CD4-positive, alpha-beta T cell treated with Interleukin-6 at 100 ng/mL for 8 hours (primary cell): Measurements from ENCODE around the gene AMZ2.
"Not testable (repeated sequence)": the region's sequence is repeated elsewhere in the genome, so short reads cannot be mapped to it uniquely, and the experiment has no call there.

ENCODE experiments used
- DNase-seq: peaks from one replicate; pipeline ENCODE4 v3.0.0-alpha.2; 2020; ENCODE audit warnings: mixed read lengths, low spot score

The AMZ2 gene

DNA sequence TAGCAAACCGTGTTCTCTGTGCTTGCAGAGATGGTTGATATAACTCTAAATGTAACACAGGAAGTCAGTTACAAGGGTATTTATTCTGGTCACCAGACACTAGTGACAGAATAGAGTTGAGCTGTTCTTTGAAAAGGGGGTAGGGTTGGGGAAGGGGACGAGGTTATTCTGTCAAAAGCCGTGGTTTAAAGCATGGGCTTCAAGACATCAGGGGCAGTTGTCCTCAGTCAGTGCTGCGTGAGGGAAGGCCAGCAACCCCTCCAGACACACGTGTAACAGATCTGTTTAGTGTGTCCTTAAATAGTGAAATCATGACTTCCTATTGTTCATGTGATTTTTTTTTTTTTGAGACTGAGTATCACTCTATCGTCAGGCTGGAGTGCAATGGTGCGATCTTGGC, 5.6 kb downstream of the AMZ2 start:
- not testable (repeated sequence) for DNase-seq

DNA sequence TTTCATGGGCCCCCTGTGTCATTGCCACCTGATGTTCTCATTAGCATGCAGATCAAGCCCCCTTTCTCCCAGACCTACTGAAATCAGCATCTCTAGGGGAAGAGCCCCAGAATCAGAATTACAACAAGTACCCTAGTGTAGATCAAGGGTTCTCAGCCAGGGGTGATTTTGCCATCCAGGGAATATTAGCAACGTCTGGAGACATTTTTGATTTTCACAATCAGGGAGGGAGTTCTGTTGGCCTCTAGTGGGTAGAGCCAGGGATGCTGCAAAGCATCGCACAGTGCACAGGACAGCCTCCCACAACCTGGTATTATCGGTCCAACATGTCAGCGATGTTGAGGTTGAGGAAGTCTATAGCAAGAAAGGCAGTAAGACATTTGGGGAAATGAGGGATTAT, 7.3 kb downstream of the AMZ2 start:
- DNase-seq = no peak

DNA sequence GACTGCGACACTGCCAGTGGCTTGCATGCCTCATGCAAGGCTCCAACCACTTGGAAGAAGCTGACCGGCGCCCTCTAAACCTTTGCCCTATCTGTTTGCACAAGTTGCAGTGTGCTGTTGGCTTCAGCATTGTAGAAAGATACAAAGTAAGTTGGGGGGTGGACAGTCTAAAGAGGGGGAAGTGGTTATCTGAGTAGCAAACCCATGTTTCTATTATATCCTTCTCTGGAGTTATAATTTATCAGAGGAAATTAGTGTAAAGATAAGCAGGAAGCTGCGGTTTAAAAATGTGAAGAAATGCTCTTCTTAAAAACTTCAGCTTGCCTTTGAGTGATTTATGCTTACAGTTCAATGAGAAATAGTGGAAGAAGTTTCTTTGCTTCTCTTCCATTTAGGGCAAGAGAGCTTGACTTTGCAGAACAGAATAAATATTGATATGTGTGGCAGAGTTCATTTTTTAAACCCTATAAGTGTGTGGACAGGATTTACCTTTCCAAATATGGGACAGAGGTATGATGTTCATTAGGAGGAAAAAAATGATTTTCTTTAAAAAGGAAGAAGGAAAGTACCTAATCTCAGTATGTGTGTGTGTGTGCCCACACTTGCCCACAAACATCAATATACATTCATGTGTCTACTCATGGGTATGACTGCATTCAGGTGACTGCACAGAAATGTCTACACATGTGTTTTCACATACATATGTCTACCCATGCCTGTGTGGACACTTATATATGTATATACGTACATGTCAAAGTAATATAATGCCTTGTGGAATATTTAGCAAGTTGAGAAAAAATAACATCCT, 8.1 kb downstream of the AMZ2 start:
- DNase-seq = peak; percentile 26

DNA sequence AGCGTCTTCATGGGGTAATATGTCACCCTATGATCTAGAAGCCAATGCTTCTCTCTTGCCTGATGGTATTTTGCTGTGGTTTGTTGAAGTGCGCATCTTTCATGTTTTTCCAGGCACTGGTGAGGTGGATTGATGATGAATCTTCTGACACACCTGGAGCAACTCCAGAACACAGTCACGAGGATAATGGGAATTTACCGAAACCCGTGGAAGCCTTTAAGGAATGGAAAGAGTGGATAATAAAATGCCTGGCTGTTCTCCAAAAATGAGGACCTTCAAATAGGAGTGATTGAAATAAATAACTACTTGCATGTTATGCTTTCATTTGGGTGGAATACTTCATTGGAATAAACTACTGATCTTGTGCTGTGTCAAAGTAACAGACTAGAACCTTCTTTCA, 8.9 kb downstream of the AMZ2 start:
- DNase-seq = not testable (repeated sequence)

DNA sequence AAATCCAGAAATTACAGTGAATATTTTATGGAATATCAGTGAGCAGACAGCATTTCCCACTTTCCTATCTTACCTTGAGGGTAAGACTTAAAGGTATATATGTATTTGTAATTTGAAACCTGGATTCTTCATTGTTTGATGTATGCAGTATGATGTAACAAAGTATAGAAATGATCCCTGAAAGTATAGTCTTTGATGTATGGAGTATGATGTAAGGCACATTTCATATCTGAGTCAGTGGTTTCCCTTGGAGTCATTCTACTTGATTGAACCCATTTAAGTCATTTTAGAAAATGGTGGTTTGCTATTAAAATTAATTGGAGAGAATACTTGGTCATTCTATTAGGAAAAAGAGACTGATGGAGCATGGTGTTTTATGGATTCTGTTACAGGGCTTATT, 10.1 kb downstream of the AMZ2 start:
- no peak for DNase-seq

DNA sequence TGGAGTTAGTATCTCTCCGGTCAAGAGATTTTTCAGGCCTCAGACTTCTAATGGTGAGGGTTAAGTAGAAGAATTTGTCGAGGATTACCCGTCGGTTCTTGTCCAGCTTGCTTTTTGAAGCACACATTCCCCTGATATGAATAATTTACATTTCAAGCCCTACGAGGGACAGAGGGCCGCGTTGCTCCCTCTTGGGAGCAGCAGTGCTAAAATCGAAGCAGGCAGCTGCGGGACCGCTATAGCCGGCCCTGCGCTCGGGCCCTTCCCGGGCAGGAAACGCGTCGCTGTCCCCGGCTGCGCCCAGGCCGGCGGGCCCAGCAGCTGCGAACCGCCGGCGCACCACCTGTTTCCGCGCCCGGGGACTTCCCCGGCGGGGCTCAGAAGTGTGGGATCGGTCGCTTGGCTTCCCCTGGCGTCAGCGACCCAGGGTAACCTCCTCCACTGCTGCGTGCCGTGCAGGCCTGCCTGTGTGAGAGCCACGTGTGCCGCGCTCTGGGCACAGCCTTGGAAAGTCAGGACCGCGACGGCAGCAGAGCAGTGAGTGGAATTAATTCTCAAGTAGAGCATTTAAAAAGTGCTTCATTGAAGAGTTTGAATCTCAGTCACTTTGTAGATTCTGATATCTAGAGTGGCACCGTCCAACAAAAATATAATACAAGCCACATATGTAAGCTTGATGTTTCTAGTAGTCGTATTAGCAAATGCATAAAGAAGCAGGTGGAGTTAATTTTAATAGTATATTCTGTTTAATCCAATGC, 11.2 kb downstream of the AMZ2 start:
- peak; percentile 80 for DNase-seq

DNA sequence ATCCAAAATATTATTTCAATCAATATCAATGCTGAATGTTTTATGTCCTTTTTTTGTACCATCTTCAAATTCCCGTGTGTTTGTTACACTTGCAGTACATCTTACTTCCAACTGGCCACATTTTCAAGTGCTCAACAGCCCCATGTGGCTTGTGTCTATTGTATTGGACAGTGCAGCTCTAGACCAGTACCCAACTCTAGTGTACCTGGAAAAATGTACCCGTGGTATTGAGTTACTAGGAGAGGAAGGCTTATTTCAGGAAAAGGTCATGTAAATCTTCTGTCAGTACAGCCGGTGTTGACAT, 11.8 kb downstream of the AMZ2 start:
- DNase-seq = not testable (repeated sequence)

DNA sequence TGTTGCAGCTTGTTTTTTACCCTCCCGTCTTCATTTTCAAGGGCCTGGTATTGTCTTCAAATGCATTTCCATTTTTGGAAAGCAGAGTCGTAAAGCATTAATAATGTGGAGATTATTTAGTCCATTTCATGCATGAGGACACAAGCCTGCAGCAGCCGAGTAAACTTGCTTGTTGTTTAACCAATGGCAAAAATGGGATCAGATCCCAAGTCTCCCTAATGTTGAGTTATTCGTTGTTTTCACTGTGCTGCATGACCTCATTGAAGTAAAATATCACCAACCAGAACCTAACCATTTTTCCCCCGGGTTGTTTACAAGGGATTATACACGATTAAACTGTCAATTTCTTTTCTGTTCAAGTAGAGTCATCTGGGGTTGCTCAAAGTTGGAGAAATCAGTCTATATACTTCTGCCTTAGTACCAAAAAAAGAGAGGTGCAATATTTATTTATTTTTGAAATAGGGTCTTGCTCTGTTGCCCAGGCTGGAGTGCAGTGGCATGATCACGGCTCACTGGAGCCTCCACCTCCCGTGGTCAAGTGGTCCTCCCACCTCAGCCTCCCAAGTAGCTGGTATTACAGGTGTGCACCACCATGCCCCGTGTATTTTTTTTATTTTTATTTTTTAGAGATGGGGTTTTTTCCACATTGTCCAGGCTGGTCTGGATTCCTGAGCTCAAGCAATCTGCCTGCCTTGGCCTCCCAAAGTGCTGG, 12.4 kb downstream of the AMZ2 start:
- no peak for DNase-seq

DNA sequence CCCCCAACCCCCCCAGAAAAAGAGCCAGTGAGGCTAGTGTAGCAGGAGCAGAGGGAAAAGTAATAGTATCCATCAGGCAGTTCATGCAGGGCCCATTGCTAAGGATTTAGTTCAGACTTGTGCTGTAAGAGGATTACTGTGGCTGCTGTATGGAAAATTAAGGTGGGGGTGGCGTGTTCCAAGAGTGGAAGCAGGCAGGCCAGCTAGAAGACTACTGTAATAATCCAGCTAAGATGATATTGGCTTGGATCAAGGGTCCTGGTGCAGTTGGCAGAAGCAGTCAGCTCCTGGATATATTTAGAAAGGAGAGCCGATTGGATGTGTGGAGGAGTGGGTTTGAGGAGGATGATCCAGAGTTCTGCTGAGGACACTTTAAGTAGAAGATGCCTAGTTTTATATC, 14.6 kb downstream of the AMZ2 start:
- DNase-seq = not testable (repeated sequence)

DNA sequence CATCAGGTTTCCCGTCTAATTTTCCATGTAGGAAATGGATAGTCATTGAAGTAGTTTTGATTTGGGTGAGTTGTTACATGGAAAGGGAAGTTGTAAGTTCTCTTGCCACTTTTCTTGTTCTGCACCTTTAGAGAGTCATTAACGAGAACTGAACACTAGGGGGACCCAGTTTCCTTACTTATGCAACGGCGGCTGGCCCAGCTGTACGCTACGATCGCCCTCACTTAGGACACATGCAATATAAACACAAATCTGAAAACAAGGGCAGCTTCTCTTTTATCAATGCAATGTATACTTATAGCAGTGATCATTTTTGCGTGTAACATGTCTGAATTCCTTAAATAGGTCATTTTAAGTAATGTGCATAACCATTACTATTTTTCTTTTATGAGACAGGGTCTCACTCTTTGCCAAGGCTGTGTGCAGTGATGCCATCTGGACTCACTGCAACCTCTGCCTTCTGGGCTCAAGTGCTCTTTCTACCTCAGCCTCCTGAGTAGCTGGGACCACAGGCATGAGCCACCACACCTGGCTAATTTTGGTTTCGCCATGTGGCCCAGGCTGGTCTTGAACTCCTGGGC, 15.3 kb downstream of the AMZ2 start:
- DNase-seq = peak; percentile 46

DNA sequence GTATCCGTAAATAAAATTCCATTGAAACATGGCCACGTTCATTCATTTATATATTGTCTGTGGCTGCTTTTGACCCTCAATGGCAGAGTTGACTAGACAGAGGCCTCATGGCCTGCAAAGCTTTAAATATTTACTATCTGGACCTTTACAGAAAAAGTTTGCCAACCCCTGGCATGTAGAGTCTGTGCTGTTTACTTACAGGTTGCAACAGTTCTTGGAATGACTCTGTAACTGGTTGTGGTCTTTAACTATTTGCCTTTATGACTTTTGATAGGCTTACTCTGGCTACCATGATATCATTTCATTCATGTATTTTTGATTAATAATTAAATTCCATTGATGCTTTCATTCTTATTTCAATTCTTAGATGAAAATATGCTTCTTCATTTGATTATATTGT, 18.0 kb downstream of the AMZ2 start:
- not testable (repeated sequence) for DNase-seq

DNA sequence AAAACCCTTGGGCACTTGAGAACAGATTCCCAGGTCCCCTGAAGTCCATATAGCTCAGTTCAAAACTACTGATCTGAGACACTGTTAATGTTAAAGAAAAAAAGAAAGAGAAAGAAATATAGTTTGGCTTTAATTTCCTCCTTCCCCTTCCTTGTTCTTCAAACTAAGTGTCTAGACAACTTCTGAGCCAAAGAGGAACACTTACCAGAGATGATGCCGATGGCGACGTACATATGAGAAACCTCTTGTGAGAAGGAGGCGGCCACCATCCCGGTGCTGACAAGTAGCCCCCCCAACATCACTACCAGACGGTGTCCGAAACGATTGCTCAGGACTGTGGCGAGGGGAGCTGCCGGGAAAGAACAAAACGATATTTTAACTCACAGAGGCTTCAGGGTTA, 25.9 kb downstream of the AMZ2 start:
- DNase-seq = no peak

DNA sequence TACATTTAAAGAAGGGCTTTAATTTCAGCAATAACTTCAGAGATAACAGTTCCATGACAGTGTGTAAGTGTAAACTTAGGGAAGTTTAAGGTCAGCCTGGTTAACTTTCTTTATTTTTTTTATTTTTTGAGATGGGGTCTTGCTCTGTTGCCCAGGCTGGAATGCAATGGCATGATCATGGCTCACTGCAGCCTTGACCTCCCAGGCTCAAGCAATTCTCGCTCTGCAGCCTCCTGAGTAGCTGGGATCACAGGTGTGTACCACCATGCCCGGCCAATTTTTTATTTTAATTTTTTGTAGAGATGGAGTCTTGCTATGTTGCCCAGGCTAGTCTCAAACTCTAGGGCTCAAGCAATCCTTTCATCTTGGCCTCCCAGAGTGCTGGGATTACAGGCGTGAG, 28.5 kb downstream of the AMZ2 start:
- not testable (repeated sequence) for DNase-seq

DNA sequence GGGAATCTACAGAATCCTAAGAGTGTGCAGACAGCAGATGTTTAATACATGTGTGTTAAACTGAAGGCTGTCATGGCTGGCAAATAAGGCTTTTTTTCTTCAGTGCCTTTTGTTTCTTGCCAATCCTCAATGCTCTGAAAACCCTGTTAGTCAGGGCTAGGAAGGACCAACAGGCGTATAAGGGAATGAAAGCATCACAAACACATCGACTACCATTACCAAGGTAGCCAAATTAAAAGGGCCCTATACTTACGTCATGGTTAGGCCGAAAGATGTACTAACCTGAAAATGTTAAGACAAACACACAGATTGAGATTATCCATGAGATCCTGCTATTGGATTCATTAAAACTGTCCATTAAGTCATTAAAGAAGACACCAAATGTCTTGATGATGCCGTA, 30.0 kb downstream of the AMZ2 start:
- no peak for DNase-seq

DNA sequence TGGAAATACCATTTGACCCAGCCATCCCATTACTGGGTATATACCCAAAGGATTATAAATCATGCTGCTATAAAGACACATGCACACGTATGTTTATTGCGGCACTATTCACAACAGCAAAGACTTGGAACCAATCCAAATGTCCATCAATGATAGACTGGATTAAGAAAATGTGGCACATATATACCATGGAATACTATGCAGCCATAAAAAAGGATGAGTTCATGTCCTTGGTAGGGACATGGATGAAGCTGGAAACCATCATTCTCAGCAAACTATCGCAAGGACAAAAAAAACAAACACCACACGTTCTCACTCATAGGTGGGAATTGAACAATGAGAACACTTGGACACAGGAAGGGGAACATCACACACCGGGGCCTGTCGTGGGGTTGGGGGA, 34.1 kb downstream of the AMZ2 start:
- not testable (repeated sequence) for DNase-seq

DNA sequence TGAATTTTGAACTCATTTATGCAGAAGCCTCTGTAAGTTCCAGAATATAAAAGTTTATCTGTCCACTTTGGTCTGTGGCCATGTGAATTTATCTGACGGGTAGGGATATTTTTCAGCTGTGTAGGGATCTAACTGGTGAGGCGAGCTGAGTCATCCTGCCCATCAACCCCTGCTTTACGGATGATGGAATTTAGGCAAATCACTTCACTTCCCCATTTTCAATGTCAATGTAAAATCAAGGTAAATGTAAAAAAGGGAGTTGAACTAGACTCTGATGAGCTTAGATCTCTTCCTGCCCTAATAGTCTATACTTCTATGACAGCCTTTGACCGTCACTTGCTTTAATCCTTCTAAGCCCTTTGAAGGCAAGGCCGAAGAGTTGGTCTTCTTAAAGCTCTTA, 40.5 kb downstream of the AMZ2 start:
- DNase-seq = no peak

DNA sequence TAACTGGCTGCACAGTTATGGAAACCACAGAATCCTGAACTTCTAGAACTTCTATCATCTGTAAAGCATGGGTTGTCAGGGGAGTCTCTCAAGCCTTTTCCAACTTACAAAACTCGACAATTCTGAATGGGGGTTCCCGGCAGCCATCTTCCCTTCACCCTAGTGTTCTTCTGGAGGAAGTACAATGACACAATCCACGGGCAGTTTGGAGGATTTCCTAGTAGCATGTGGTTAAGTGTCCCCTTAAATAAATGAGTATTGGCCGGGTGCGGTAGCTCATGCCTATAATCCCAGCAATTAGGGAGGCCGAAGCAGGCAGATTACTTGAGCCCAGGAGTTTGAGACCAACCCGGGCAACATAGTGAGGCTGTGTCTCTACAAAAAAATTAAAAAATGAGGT, 41.0 kb downstream of the AMZ2 start:
- DNase-seq = no peak

DNA sequence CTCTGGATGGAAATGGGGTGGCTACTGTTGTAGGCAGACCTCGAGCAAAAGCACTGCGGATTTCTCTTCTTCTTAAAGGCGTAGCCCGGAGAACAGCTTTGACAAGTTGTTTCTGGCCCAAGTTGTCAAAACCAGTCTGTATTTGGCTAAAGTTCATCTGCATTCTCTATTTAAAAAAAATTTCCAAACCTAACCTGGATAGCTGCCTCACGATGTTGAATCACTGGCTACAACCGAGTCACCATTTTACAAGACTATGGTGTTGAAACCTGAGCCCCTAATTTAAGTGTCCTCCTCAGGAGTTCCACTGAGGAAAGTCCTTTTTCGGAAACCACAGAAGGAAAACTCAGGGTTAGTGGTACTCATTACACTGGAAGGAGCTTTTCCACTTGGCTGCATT, 41.6 kb downstream of the AMZ2 start:
- no peak for DNase-seq

DNA sequence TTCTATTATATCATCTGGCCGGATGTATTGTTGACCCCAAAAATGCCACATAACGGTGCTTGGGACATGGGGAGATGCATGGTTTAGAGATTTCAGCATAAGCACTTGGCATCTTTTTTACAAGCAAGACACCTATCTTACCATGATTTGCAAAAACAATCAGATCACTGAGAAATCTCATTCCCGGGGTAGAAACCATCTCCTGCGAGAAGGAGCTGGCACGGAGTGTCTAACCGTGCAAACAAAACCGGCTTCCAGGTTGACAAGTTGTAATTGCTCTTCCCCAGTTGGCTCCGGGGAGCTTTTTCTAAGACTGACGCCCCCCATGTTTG, 42.1 kb downstream of the AMZ2 start:
- DNase-seq = no peak

DNA sequence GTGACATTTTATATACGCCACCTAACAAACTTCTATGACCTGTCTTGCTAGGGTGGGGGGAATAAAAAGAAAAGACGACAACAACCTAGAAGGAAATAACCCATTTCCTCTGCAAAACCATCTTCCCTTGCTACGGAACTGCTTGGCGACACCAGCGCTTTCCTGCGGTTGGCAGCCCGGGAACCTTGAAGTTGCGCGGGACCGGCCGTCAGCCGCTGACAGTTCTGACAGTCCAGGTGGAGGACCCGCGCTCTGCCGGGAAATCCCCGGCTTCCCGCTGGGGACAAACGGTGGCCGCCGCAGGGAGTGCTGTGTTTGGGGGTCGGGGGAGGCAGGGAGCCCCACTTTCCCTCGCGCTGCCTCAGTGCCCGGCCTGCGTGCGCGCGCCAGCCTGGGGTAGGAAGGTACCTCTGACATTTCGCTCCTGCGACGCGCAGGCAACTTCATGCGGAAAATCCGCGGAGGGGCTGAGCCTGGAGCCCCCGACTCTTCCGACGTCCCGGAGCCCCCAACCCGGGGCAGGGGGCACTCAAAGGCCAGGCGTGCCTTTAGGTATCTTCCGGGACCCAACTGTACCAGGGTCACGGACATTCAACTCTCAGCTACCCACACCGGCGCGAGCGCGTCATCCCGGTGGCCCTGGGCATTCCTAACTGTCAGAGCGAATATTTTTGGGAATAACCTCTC, 42.6 kb downstream of the AMZ2 start:
- DNase-seq = peak; percentile 52

DNA sequence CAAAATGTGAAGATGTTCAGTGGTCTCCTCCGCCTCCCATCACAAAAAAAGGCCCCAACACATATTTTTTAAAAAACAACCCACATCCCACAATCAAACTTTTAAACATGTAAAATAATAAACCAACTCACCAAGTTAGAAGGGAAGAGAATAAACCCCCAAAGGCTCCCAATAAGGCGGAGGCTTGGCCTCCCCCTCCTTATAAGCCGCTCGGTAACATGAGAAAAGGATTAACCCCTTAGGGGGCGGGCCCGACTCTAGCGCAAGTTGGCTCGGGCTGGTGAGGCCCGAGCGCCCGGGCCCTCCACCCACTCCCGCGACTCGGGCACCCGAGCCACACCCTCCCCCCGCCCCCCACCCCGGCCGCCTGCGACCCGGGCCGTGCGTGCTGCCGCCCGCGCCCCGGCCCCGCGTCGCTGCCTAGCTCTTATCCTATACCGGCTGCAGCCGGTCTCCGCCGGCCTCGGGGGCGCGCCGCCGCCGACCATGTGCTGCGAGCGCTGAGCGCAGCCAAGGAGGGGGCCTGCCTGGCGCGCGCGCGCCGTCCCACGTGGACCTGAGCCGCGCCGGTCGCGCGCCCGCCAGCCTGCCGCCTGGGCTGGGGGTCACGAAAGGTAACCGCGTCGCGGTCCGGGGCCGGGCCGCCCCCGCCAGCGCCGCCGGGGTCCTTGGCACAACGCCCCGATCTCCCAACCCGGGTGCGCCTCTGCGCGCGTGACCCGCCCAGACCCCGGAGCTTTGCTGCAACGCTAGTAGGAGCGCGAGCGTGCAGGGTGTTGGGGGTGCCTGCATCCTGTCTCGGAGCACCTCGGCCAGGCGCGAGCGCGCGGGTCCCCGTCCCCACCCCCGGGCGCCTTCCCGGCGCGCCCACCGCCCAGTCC, 43.4 kb downstream of the AMZ2 start, which contains the start of the genes ARSG and SLC16A6:
TSS of gene ARSG (plus strand) at position 541 of the 881 bp plus-strand sequence. CDS start 15,999 bp downstream, outside the sequence.
TSS of gene SLC16A6 (minus strand) at position 173 of the 881 bp plus-strand sequence. CDS start 12,807 bp downstream, outside the sequence.
- peak; percentile 76 for DNase-seq
